DMS153 (cell line): Measurements from ENCODE around the gene RSPRY1.

Experiments used
- DNase-seq: peaks from one replicate; lab custom pipeline; 2025; lab: John Stamatoyannopoulos, UW

Gene RSPRY1

DNA sequence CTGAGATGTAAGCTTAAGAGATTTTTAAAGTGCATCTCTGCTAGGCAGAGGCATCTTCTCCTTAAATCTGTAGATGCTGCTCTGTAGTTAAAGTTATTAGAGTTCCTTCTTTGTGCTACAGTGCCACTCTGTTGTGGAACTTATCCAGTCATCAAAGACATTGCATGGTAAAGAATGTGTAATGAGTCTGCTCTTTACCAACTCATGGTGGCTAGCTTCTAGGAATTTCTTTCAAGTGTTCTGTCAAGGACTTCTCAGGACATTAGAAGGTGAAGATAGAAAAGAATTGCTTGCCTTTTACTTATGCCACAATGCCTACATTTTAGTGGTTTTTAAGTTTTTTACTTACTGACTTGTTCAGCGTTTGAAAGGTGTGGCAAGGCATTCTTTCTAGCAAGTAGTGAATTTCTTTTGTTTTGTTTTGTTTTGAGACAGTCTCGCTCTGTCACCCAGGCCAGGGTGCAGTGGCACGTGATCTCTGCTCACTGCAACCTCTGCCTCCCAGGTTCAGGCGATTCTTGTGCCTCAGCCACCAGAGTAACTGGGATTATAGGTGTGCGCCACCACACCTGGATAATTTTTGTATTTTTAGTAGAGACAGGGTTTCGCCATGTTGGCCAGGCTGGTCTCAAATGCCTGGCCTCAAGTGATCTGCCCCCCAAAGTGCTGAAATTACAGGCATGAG, 38.7 kb downstream of the RSPRY1 start:
- no peak for DNase-seq

DNA sequence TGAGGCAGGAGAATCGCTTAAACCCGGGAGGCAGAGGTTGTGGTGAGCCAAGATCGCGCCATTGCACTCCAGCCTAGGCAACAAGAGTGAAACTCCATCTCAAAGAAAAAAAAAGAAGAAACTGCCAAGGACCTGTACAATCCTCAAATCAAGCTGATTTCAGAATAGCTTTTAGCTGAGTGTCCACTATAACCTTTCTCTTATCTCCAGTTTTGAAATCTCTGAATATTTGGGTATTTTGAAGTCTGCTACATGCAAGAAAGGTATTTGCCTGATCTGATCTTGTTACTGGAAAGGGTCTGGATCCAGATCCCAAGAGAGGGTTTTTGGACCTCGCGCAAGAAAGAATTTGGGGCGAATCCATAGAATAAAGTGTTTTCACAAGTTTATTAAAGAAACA, 39.8 kb downstream of the RSPRY1 start:
- no peak for DNase-seq

DNA sequence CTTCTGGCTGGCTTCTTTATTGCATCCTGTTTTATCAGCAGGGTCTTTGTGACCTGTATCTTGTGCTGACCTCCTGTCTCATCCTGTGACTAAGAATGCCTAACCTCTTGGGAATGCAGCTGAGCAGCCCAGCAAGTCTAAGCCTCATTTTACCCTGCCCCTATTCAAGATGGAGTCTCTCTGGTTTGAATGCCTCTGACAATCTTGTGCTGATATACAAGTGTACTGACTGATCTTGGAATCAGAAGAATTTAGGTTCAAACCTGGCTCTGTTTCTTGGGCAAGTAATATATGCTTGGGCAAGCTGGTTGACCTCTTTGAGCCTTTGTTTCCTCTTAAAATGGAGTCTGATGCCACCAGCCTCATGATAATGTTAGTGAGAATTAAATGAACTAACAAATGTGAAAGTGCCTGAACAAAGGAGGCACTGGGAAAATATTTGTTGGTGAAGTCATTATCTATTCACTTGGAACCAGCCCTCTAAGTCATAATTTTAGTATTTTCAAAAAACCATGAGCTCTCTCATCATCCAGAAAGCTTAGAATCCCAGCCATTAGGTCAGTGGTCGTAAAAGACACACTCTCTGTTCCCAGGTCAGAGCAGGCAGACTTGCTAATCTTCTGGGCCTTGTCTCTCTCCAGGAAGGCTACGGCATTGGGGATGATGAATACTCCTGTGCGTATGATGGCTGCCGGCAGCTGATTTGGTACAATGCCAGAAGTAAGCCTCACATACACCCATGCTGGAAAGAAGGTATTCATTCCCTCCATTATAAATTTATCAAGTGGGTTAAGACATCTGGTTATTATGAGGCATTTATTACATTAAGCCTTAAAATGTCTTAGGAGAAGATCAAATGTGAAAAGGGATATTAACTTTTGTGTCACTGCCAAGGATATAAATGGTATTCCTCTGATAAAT, 40.8 kb downstream of the RSPRY1 start:
- no peak for DNase-seq

DNA sequence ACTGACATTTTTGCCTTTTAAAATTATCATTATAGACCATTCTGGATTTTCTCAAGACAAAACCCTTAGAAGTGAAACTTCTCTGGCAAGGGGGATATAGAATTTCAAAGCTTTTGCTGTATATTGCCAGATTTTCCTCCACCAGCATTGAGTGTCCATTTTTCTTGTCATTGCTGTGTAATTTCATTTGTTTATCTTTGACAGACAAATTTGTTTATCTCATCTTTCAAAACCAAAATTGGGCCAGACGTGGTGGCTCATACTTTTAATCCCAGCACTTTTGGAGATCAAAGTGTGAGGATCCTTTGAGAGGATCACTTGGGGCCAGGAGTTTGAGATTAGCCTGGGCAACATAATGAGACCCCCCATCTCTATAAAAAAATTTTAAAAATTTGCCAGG, 43.0 kb downstream of the RSPRY1 start:
- no peak for DNase-seq

DNA sequence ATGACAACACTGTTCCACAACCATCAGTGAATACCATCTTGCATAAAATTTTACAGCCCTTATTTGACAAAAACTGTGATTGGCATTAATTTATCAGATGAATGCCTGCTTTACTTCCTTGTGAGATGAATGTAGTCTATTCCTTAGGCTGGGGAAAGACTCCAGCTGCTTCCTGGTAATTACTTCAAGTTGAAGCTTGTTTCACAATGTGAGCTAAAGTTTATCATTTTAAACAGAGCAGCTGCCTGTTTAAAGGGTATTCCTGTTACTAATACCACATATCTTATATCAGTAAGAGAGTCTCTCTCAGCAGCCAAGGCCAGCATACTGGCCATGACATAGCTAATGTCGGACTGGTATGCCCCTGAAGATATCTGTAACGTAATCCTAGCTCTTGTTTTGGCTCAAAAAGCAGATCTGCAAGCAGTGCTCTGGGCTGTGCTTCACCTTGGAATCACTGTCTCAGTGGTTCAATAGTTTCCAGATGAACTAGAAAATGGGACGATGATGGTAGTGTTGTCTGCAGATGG, 45.8 kb downstream of the RSPRY1 start:
- DNase-seq: no peak

DNA sequence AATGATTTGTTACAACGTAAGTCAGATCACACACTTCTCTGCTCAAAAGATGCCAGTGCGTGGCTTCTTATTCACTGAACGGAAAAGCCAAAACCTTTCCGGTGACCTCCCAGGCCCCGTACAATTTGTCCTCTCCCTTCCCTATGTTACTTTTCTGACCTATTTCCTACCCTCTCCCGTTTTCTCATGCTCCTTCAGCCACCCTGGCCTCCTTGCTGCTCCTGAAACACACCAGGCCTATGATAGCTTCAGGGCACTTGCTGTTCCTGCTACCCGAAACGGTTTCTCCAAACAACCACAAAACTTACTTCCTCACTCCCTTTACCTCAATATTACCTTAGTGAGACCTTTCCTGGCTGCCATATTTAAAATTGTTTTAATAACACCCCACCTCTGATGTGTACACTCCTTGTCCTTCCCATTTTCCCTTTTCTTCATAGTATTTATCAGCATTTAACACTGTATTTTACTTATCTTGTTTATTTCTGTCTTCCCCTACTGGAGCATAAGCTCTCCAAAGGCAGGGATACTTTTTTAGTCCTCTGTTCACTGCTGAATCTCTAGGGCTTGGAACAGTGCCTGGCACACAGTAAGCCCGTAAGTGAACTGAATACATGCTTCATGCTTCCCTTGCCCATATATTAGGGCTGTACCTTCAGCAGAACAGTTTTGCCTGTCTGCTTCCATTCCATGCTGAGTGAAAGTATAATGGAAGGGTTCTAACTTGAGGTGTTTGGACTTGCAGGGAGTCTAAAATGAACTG, 48.0 kb downstream of the RSPRY1 start:
- DNase-seq: no peak

DNA sequence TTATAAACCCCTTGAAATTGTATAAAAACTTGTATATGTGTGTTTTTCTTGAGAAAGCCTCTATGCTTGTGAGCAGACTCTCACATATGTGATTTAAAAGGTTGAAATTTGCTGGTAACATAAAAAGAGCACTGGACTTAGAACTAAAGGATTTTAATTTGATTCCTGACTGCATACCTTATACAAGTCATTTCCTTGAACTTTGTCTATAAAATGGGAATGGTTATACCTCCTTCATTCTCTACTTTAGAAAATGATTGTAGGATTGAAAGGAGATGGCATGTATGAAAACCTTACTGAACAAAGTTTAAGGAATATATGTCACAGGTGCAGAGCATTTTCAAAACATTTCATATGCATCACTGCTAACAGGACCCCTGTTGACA, 48.6 kb downstream of the RSPRY1 start:
- DNase-seq: no peak

DNA sequence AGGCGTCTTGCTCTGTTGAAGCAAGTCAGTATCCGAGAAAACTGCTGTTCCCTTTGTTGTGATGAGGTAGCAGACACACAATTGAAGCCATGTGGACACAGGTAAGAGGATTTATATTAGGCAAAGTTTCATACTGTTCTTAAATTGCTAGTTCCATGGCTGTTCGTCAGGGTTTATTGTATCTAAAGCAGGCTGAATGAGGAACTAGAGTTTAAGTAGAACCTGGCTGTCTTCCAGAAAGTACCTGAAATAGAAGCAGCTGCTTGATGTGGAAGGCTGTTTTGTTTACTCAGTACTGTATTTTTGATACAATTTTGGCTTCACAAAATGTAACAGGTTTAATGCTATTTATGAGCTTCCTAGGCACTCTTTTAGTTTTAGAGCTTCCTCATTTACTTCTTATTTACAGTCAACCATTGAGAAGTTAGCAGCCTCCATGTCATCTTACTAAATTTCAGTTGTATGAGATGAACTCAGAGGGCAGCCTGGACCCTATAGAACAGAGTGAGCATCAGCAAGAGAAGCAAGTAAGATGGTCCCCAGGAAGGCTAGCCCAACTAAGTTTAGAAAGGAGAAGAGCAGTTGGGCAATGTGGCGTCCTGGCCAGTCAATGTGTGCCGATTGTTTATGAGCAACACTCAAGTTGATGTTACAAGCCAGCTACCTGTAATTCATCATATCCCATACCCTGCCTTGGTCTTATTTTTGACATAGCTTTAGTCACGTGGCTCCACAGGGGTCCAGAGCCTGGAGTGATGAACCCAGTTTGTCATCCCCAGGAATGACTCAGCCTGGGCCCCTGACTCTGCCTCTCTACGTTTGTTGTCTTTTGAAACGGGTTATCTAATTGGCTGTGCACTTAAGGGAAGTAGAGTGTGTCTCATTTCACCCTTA, 49.2 kb downstream of the RSPRY1 start:
- peak; percentile 82 for DNase-seq

DNA sequence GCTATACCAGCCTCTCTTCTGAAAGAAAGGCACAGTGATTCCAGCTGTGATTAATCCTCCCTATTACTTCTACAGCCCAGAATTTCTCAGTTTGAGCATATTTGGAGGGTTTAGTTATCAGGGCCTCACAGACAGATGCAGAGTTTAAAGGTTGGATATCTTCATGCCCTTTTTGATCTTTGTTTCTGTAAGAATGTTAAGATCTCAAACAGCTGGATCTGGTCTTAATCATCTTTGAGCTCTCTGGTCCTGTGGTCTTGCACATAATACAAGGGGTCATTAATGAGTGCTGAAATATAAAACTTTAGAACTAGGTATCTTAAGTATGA, 49.9 kb downstream of the RSPRY1 start:
- DNase-seq: no peak

DNA sequence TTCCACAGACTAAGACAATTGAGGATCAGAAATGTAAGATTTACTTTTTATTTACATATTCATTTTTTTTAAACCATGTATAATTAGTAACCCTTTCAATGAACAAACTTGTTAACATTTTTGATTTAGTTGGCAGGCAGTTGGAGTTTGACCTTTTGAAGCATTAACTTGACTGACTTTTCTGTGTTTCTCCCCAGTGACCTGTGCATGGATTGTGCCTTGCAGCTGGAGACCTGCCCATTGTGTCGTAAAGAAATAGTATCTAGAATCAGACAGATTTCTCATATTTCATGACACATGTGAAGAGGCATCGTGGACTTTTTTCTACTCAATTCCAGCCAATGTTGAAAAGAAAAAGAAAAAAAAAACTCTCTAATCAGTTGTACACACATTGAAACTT, 52.6 kb downstream of the RSPRY1 start:
- DNase-seq: no peak

DNA sequence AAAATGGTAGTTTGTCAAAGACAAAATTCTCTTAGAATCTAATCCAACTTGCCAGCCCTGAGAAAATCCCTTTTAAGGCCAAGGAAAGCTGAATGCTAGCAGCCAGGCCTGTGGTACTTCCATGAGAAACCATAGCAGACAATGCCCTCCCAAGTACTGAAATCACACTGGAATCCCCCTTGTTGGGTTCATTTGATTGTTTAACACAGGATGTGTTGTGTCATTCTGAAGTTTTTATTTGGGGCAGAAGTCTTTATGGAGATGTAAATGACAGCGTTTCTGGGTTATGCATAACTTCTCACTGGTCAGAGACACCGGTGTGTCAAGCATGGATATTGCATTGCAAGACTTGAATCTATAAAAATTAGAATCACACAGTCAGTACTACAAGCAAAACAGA, 53.0 kb downstream of the RSPRY1 start:
- no peak for DNase-seq

DNA sequence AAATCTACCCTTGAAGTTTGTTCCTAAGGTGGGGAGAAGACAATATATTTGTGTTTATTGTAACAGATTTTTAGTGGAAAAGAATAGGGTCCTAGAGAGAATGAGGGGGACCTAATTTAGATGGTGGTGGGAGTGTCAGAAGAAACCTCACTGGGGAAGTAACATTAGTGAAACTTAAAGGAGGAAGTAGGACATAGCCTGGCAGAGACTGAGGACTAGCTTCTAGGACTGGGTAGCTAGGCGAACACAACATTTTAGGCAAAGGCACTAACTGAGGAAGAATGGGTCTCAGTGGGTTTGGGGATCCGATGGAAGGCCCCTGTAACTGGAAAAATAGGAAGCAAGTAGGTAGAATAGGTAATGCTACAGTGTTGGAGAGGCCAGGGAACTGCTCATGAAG, 54.7 kb downstream of the RSPRY1 start:
- no peak for DNase-seq

DNA sequence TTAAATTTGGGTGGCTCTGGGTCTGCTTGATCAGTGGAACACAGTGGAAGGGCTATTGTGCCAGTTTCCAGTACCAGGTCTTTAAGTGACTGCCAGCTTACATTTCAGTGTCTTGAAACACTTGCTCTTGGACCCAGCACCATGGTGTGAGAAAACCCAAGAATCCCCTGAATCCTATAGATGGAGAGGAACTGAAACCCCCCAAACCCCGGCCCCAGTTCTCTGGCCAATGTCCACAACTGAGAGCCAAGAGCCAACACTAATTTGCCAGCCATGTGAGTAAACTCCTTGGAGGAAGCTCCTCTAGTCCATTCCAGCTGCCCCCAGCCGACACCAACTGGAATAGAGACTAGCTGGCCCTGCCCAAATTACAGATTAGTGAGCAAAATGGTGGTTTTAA, 56.5 kb downstream of the RSPRY1 start:
- no peak for DNase-seq

DNA sequence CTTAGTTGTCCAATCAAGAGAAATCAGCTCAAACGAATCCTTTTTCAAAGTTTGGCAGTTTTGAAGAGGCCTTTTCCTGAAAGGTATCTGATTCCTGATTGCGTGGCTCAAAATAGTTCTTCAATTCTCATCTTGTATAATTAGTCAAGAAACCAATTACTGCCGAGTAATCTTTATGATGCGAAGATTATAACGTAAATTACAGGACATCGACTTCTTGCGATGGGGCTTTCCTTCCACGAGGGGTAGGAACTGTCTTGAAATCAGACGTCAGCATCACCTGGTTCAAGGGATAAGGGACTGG, 58.3 kb downstream of the RSPRY1 start:
- DNase-seq: no peak

DNA sequence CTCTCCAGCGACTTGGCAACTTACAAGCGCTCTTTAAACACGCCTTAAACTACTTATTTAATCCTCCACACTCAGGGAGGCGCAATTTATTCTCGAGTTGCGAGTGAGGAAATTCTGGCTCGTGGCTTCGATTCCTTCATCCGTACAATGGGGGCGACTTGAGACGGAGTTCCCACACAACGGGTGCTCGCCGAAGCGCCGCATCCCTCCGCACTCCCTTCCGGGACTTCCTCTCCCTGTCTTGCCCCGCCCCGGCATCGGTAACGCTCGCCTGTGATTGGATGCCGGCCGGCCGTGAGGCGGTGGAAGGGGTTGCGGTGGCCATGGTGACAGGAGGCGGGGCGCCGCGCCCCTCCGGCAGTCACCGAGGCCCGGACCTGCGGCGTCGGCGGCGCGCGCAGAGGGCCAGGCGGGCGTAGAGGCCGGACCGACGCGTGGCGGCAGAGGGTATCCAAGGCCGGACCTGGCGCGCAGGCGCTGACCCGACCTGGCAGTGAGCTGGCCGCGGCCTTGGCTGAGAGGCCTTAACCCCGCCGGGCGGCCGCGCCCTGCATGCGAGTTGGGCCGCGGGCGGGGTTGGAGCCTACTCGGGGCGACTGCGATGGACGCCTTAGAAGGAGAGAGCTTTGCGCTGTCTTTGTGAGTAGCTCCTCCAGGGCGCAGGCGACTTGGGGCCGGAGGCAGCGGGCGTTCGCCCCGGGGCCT, 58.8 kb downstream of the RSPRY1 start, which contains the start of gene ARL2BP:
Gene ARL2BP, plus strand, starts transcription at position 493 of the 705 bp plus-strand sequence. Its CDS starts 109 bp downstream, at position 602.
- DNase-seq: peak; percentile 89

DNA sequence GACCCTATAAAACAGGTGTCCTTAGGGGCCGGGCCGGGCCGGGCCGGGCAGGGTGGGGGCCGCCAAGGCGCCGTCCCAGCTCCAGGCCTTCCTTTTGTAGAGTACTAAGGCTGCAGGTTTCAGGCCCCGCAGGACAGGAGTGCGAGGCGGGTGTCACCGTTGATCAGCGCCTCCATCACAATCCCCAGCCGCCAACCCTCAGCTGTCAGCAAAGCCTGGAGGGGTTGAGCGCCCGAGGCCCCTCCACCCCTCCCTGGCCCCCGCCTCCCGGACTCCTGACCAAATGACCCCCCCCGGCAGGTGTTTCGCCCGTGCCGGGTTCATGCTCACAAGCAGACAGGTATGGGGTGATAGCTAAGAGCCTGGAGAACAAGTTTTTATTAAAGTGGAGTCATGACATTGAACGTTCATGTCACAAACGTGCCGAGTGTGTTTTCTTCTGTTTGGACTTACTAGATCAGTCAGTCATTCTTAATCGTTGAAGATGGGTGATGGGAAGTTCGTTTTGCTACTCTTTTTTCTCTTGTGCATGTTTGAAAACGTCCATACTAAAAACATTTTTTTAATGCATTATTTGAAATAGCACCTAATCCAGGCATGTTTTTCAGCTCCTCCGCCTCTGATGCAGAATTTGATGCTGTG, 59.5 kb downstream of the RSPRY1 start:
- no peak for DNase-seq

DNA sequence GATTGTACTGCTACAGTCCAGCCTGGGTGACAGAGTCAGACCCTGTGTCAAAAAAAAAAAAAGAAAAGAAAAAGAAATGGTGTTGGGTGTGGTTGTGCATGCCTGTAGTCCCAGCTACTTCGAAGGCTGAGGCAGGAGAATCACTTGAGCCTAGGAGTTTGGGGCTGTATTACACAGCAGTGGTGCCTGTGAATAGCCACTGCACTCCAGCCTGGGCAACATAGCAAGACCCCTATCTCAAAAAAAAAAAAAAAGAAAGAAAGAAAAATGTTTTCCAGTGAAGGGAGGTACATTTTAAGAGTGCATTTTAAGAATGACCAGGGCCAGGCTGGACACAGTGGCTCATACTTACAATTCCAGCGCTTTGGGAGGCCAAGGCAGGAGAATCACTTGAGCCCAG, 65.2 kb downstream of the RSPRY1 start:
- DNase-seq: no peak

DNA sequence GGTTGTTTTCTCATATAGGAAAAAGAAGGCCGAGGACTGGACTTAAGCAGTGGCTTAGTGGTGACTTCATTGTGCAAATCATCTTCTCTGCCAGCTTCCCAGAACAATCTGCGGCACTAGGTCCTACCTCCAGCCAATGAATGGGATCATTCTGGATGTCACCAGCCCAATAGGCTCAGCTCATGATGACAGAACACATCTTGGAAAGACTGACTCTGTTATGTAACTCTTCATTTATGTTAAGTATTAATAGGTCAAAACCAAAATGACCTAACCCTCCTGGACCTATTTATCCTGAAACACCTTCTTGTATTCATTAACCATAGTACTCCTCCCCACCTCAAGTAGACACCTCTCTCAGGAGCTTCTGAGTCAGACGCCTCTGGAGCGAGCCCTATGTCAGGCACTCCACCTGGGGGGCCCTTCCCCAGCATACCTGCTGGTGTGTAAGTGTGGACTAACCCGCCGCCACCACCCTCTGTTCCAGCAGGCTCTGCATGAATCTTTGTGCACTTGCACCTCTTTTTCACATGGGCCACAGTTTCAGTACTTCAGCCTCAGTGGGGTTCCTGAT, 66.1 kb downstream of the RSPRY1 start:
- no peak for DNase-seq

DNA sequence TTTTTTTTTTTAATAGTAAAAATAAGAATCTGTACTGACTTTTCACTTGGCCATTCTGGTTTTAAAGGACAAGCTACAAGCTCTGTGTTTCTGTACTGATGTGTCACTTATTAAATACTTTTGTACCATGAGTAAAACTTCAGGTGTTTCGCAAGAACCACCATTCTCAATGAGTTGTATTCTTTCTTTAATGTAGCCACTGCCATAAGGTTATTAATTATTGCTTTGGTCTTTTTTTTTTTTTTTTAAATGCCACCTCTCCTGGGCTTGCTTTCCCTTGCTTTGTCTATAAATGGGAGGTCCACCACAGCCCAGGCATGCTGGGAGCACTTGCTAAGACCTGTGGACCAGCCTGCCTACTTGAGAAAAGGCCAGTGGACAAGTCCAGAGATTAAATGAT, 67.3 kb downstream of the RSPRY1 start:
- DNase-seq: no peak
